Type B pancreatic cell (in vitro differentiated cells): Measurements from ENCODE around the gene KERA. TPM values are rescaled to one million over a fixed set of nuclear protein-coding genes. Genes with fewer than 3 reads are reported as not detected.

ENCODE experiments used
- DNase-seq: peaks from one replicate; pipeline ENCODE4 v3.0.0; 2021; ENCODE audit warnings: mixed read lengths; ENCODE audit not compliant: unreplicated experiment; ENCODE audit errors: extremely low spot score
- H3K27ac Mint-ChIP-seq: 2 replicates; pipeline ENCODE4 v1.8.0; 2021; ENCODE audit warnings: mild to moderate bottlenecking, mixed read lengths
- H3K27me3 Mint-ChIP-seq: 2 replicates; pipeline ENCODE4 v1.8.0; 2021; ENCODE audit warnings: mixed read lengths
- H3K36me3 Mint-ChIP-seq: 2 replicates; pipeline ENCODE4 v1.8.0; 2021; ENCODE audit warnings: mixed read lengths
- H3K4me1 Mint-ChIP-seq: one replicate; pipeline ENCODE4 v1.8.0; 2021; ENCODE audit warnings: mixed read lengths; ENCODE audit not compliant: unreplicated experiment
- H3K4me3 Mint-ChIP-seq: 2 replicates; pipeline ENCODE4 v1.8.0; 2021; ENCODE audit warnings: mild to moderate bottlenecking, mixed read lengths
- H3K9me3 Mint-ChIP-seq: 2 replicates; pipeline ENCODE4 v1.8.0; 2021; ENCODE audit warnings: mixed read lengths
- CTCF ChIP-seq: fragments of 200-600 bp; sonication (generic); conservative IDR thresholded peaks from 2 replicates; pipeline ENCODE4 v1.5.0; 2021; ENCODE audit warnings: antibody characterized with exemption, mild to moderate bottlenecking
- total RNA-seq: library from RNA; stranded (reverse); gene quantifications from 2 replicates; pipeline ENCODE4 v1.2.1, GENCODE V29; 2021; ENCODE audit warnings: low replicate concordance

Gene KERA
- total RNA-seq, 1 donor from 2014 or later: 0.17 TPM

DNA sequence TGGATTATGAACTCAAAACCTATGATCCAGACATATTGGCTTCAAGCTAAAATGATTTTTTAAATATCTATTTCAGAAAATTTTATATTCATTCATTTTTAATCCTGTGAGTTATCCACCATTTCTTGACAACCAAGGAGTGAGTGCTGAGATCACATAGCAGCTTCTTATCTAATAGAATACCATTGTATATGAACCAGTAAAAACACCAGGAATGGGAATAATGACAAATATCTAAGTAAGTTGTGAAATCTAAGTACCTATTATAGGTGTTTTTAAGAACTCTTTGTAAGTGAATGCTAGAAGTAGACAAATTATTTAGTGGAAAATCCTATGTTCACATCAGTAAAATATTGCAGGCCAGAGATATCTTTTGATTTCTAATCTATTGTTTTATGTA is 45.3 kb upstream of the KERA start:
- Mint-ChIP-seq H3K9me3 (no peaks in the 10 kb centered on the region), H3K4me3 (no peak overlapping the region), H3K27me3 (no peaks in the 10 kb centered on the region), H3K4me1 (peaks cover 12% of the 10 kb centered on the region), H3K36me3 (no peaks in the 10 kb centered on the region), H3K27ac (no peak overlapping the region)
- no peak for TF ChIP-seq CTCF
- no peak for DNase-seq

GRCh38 chr12:91100906-91101305 is 43.1 kb upstream of the KERA start:
- no peak for TF ChIP-seq CTCF
- Mint-ChIP-seq H3K27ac (no peak overlapping the region), H3K27me3 (no peaks in the 10 kb centered on the region), H3K36me3 (no peaks in the 10 kb centered on the region), H3K4me1 (peaks cover 5% of the 10 kb centered on the region), H3K4me3 (no peak overlapping the region), H3K9me3 (no peaks in the 10 kb centered on the region)
- no peak for DNase-seq

- TF ChIP-seq CTCF: no peak
- Mint-ChIP-seq H3K27me3 (no peaks in the 10 kb centered on the region), H3K9me3 (peaks cover 3% of the 10 kb centered on the region), H3K36me3 (no peaks in the 10 kb centered on the region), H3K4me1 (peaks cover 5% of the 10 kb centered on the region), H3K4me3 (no peak overlapping the region), H3K27ac (no peak overlapping the region)
- no peak for DNase-seq
Observed at GRCh38 chr12:91099836-91100235, 42.0 kb upstream of the KERA start.

DNA sequence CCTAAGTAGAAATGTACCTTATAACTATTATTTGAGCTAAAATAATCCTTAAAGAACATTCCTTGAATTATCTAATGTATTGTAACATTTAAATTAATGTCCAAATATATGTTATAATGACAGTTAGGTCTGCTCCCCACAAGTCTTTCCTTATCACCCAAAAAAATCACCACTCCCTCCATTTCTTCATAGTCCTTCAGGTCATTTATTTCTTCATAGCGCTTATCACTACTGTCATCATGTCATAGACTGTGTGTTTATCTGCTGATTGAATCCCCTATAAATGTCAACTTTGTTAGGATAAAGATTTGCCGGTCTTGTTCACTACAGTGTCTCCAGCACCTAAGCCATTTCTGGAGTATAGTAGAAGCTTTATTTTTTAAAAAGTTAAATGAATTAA is 41.5 kb upstream of the KERA start:
- Mint-ChIP-seq H3K27me3 (no peaks in the 10 kb centered on the region), H3K9me3 (peaks cover 3% of the 10 kb centered on the region), H3K4me1 (peaks cover 5% of the 10 kb centered on the region), H3K4me3 (no peak overlapping the region), H3K27ac (no peak overlapping the region), H3K36me3 (no peaks in the 10 kb centered on the region)
- no peak for TF ChIP-seq CTCF
- no peak for DNase-seq

DNA sequence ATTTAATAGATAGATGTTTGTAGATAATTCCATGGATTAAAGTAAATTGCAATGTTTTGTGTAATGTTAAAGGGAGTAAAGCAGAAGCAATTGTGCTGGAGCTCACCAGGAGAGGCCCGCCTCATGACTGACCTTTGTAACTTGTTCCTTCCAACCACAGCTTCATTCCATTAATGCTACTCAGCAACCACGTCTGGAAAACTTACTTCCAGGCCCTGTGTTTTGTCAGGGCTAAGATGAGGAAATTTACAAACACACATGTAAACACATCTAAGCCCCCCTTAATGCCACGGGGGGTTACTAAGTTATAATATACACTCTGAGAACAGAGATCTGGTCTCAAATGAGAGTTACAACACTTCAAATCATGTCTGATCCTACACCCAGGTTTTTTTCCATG is 41.1 kb upstream of the KERA start:
- Mint-ChIP-seq H3K27ac (no peak overlapping the region), H3K4me3 (no peak overlapping the region), H3K9me3 (peaks cover 3% of the 10 kb centered on the region), H3K27me3 (no peaks in the 10 kb centered on the region), H3K4me1 (peaks cover 5% of the 10 kb centered on the region), H3K36me3 (no peaks in the 10 kb centered on the region)
- no peak for DNase-seq
- no peak for TF ChIP-seq CTCF

- H3K27me3 Mint-ChIP-seq: no peaks in the 10 kb centered on the region
- no peak for DNase-seq
- H3K4me3 Mint-ChIP-seq: no peak overlapping the region
- H3K27ac Mint-ChIP-seq: no peak overlapping the region
- H3K36me3 Mint-ChIP-seq: no peaks in the 10 kb centered on the region
- peaks cover 5% of the 10 kb centered on the region for H3K4me1 Mint-ChIP-seq
- no peak for TF ChIP-seq CTCF
- peaks cover 3% of the 10 kb centered on the region for H3K9me3 Mint-ChIP-seq
Observed at GRCh38 chr12:91098461-91098860, 40.6 kb upstream of the KERA start.
